Skeletal muscle tissue (tissue), 4 donors: ENCODE measurements around the gene ATP9A. TPM values are rescaled to one million over a fixed set of nuclear protein-coding genes. Genes with fewer than 3 reads are reported as not detected.

Experiments
- H3K27ac ChIP-seq: one replicate; pipeline ENCODE4 v1.7.0; 2013; ENCODE audit warnings: mild to moderate bottlenecking, low read depth, low read length, inconsistent platforms
- H3K27me3 ChIP-seq, 3 donors: one replicate each; pipeline ENCODE4 v1.7.0; 2013; ENCODE audit warnings: low read length in 3 of 3; ENCODE audit not compliant: control insufficient read depth in 3 of 3, insufficient read depth in 3 of 3
- H3K36me3 ChIP-seq, 3 donors: one replicate each; pipeline ENCODE4 v1.7.0; 2013; ENCODE audit warnings: low read length in 3 of 3; ENCODE audit not compliant: control insufficient read depth in 3 of 3, insufficient read depth in 3 of 3
- H3K4me1 ChIP-seq, 3 donors: one replicate each; pipeline ENCODE4 v1.7.0; 2013; ENCODE audit warnings: low read length in 3 of 3, mild to moderate bottlenecking in 3 of 3; ENCODE audit not compliant: control insufficient read depth in 3 of 3, insufficient read depth in 3 of 3
- H3K4me3 ChIP-seq, 3 donors: one replicate each; pipeline ENCODE4 v1.7.0; 2013; ENCODE audit warnings: low read length in 3 of 3
- H3K9ac ChIP-seq, 3 donors: one replicate each; pipeline ENCODE4 v1.7.0; 2013; ENCODE audit warnings: low read length in 3 of 3, mild to moderate bottlenecking in 3 of 3, moderate library complexity in 2 of 3, low read depth in 1 of 3
- H3K9me3 ChIP-seq, 3 donors: one replicate each; pipeline ENCODE4 v1.7.0; 2013; ENCODE audit warnings: low read length in 3 of 3; ENCODE audit not compliant: control insufficient read depth in 3 of 3
- total RNA-seq: library from RNA; depleted of rRNA; stranded (reverse); fragments of >200 nt; gene quantifications from one replicate; pipeline ENCODE4 v1.2.3, GENCODE V29; 2014
- donor health status: Osteomylitis.

The ATP9A gene
- total RNA-seq, 1 donor from 2014 or later, result 56.4 TPM

DNA sequence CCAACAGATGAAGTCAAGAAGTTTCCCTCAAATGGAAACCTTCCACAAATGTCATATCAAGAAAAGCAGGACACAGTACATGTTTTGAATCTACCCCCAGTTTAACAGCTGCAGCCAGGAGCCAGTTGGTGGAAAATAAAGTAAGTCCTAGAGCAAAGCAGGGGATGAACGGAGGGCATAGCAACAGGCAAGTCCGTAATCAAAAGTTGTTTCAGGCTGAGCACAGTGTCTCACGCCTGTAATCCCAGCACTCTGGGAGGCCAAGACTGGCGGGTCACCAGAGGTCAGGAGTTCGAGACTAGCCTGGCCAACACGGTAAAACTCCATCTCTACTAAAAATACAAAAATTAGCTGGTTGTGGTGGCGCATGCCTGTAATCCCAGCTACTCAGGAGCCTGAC is 36.6 kb upstream of the ATP9A start:
- Histone ChIP-seq H3K36me3 (no peaks in the 10 kb centered on the region), H3K9me3 (no peaks in the 10 kb centered on the region), H3K27me3 (peaks cover 29 to 33% (median 31%) of the 10 kb centered on the region in 3 donors), H3K4me3 (no peak overlapping the region), H3K9ac (no peak overlapping the region), H3K4me1 (peaks cover 12 to 14% (median 13%) of the 10 kb centered on the region in 3 donors), H3K27ac (no peak overlapping the region)

DNA sequence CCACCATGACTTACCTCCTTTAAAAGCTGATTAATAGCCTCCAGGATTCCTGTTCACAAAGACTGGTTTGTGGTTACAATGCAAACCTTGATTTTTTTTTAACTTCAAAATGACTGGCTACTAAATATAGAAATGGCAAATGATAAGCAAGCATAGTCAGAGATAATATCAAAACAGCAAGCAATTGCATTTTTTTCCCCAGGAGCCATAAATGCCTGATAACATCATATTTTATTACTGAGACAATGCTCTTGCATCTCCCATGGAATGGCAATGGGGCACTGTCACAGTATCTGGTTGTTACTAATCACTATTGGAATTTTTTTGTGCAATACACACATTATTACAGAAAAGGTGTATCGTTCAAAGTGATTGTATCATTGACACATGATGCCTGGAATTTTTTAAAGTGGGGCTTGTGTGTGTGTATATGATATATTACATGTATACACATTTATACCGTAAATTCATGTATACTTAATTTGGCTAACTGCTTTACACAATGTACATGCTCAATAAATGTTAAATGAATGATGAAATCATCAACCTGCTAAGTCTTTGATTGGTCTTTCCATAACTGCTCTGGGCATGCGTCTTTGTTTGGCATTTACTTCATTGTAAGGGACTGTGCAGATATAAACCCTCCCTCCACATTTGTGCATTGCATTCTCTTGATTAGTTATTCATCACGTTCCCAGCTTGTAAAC is 35.1 kb upstream of the ATP9A start:
- Histone ChIP-seq H3K27me3 (peaks cover 43 to 47% (median 43%) of the 10 kb centered on the region in 3 donors), H3K4me3 (no peak overlapping the region), H3K9ac (no peak overlapping the region), H3K27ac (no peak overlapping the region), H3K4me1 (peaks cover 12 to 16% (median 13%) of the 10 kb centered on the region in 3 donors), H3K9me3 (no peaks in the 10 kb centered on the region), H3K36me3 (no peaks in the 10 kb centered on the region)

DNA sequence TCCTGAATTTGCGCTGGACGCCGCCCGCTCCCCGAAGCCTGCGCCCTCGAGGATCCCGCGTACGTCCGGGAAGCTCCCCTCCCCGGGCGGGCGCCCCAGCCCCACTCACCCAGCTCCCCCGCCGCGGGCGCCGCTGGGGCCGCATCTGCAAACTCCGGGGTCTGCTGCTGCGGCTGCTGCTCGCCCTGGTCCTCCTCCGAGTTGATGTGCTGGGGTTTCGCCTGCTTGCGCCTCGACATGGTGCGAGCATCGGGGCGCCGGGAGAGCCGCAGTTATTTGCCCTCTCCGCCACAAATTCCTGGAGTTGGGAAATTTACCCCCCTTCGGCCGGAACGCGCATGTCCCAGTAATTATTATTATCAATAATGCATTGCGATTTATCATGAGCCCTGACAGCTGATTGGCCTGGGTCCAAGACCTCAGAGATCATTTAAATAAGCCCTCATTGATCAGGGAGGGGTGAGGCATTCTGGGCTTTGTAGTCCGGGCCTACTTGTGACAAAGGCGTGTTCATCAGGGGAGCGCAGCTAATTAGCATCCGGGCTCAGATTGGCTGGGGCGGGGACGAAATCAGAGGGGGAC is 34.1 kb upstream of the ATP9A start, which contains the start of gene SALL4:
Gene SALL4, minus strand, starts transcription at position 352 of the 582 bp plus-strand sequence. Its CDS starts 113 bp downstream, at position 239.
- H3K4me1 ChIP-seq, result peaks cover 12 to 16% (median 13%) of the 10 kb centered on the region in 3 donors
- H3K9ac ChIP-seq, result no peak within 1 kb of the TSS
- peaks cover 45 to 51% (median 47%) of the 10 kb centered on the region in 3 donors for H3K27me3 ChIP-seq
- peak within 1 kb of the TSS in 1 of 3 donors; percentile 46 for H3K4me3 ChIP-seq
- H3K9me3 ChIP-seq, result no peaks in the 10 kb centered on the region
- H3K27ac ChIP-seq, result no peak within 1 kb of the TSS
- H3K36me3 ChIP-seq, result no peaks in the 10 kb centered on the region

DNA sequence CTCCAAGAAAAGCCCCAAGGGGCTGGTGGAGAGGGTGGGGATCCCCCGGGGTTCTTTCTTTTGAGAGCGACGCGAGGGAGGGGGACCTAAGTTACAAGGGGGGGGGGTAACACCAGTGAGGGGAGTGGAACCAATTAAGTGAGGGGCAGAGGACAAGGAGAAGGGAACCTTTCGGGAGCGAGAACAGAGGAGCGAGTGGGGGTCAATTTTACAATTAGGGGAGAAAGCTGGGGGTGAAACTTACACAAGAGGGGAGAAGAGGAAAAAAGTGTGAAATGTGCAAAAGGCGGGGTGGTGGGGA is 33.6 kb upstream of the ATP9A start:
- Histone ChIP-seq H3K9ac (no peak overlapping the region), H3K4me1 (peaks cover 12 to 16% (median 13%) of the 10 kb centered on the region in 3 donors), H3K9me3 (no peaks in the 10 kb centered on the region), H3K36me3 (no peaks in the 10 kb centered on the region), H3K4me3 (no peak overlapping the region), H3K27me3 (peaks cover 45 to 51% (median 47%) of the 10 kb centered on the region in 3 donors), H3K27ac (no peak overlapping the region)

DNA sequence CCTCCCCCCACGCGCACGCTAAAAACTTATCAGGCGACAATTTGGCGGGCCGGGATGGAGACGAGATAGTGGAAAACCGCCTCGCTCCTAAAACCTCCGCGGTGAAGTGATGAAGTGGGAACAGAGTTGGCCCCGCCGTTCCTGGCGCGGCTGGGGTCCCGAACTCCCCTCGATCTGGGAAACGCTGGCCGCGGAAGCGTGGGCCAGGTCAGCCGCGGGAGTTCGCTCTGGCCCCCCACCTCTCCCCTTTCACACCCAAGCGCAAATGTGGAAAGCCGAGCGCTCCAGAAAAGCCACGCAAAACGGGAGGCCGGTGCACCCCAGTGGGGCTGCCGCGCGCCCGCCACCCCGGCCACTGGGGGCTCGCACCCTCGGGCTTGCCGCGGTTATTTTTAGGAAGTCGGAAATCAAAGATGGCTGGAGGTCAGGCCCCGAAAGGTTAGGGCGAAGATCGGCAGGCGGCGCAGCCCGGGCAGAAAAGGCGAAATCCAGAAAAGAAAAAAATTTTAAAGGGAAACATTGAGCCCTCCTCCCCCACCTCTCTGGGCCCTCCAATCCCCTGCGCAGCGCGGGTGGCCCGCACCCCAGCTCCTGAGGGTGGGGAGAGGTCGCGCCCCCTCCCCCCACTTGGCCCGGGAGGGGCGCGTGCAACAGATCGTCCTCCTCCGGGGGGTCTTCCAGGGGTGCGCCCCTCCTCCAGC is 33.1 kb upstream of the ATP9A start:
- peaks cover 12 to 16% (median 13%) of the 10 kb centered on the region in 3 donors for H3K4me1 ChIP-seq
- H3K36me3 ChIP-seq, result no peaks in the 10 kb centered on the region
- H3K27me3 ChIP-seq, result peaks cover 45 to 51% (median 47%) of the 10 kb centered on the region in 3 donors
- no peaks in the 10 kb centered on the region for H3K9me3 ChIP-seq
- H3K9ac ChIP-seq, result no peak overlapping the region
- peak overlapping the region in 2 of 3 donors; percentile 46 to 52 for H3K4me3 ChIP-seq
- no peak overlapping the region for H3K27ac ChIP-seq

DNA sequence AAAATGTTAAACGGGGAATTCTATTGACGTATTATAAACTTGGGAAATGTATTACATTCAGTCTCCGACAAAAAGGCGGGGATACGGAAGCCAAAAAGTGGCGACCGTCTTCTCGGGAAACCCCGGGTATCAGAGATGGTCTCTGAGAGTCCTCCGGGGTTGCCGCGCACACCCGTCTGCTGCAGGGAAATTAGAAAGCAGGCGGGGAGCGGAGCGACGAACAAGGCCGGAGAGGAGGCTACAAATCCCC is 32.6 kb upstream of the ATP9A start:
- Histone ChIP-seq H3K27me3 (peaks cover 45 to 51% (median 47%) of the 10 kb centered on the region in 3 donors), H3K9ac (no peak overlapping the region), H3K36me3 (no peaks in the 10 kb centered on the region), H3K4me3 (peak overlapping the region in 2 of 3 donors; percentile 46 to 52), H3K27ac (no peak overlapping the region), H3K9me3 (no peaks in the 10 kb centered on the region), H3K4me1 (peaks cover 12 to 16% (median 13%) of the 10 kb centered on the region in 3 donors)

DNA sequence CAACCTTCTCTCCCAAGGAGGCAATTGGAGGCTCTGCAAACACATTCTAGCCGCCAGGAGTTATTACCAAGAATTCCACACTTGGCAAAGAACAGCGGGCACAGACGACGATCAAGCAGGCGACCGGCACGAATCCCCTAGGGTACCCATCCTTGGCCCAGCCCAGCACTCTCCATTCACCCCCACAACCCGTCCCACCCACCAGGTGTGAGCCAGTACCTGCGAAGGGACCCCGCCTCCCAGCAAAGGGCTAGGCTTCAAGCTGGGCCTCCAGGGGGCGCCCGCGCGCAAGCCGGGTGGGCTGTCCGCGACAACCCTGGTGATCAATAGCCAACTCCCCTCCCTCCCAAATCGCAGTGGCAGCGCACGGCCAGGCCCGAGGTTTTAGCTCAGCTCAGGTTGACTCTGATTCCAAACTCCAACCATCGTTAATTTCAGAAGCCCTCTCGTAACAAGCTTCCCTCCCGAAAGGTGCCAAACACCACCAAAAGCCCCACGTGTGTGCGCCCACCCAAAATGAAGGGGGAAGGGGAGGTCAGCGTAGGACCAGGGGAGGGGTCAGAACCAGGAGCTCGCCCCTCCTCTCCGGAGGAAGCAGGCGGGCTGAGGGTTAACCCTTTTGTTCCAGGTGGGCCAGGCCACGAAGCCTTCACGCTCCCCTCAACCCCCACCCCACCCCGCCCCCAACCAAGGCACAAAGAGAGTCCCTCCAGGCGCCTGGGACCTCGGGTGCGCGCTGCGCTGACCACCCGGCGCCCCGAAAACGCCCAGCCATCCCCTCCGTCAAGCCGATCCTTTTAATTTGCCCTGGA is 32.1 kb upstream of the ATP9A start:
- Histone ChIP-seq H3K4me1 (peaks cover 12 to 16% (median 13%) of the 10 kb centered on the region in 3 donors), H3K36me3 (no peaks in the 10 kb centered on the region), H3K9ac (peak overlapping the region in 2 of 3 donors; percentile 8 to 23), H3K9me3 (no peaks in the 10 kb centered on the region), H3K27me3 (peaks cover 45 to 51% (median 47%) of the 10 kb centered on the region in 3 donors), H3K4me3 (peak overlapping the region; percentile 38 to 58 (median 48)), H3K27ac (no peak overlapping the region)

DNA sequence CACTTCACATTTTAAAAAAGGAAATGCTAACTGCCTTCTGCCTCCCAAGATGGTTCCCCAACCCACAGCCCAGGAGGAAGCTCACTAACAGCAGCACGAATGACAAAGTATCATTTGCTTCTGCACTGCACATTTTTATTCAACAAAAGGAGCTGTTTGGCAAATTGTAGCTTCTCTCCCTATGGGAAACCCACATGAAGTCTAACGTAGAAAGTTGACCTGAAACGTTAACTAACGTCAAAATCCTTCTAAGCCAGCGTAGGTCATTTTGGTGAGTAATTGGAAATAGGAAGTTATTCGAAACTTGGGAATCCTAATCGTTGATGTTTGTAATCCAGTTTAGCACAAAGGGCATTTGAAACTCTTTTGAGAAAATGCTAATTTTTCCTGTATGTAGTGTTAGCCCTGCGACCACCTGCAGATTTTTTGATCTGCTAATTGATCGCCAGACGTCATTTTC is 31.2 kb upstream of the ATP9A start:
- H3K4me1 ChIP-seq, result peaks cover 12 to 16% (median 13%) of the 10 kb centered on the region in 3 donors
- H3K27me3 ChIP-seq, result peaks cover 45 to 55% (median 52%) of the 10 kb centered on the region in 3 donors
- no peak overlapping the region for H3K9ac ChIP-seq
- no peaks in the 10 kb centered on the region for H3K36me3 ChIP-seq
- no peak overlapping the region for H3K4me3 ChIP-seq
- no peaks in the 10 kb centered on the region for H3K9me3 ChIP-seq
- no peak overlapping the region for H3K27ac ChIP-seq

DNA sequence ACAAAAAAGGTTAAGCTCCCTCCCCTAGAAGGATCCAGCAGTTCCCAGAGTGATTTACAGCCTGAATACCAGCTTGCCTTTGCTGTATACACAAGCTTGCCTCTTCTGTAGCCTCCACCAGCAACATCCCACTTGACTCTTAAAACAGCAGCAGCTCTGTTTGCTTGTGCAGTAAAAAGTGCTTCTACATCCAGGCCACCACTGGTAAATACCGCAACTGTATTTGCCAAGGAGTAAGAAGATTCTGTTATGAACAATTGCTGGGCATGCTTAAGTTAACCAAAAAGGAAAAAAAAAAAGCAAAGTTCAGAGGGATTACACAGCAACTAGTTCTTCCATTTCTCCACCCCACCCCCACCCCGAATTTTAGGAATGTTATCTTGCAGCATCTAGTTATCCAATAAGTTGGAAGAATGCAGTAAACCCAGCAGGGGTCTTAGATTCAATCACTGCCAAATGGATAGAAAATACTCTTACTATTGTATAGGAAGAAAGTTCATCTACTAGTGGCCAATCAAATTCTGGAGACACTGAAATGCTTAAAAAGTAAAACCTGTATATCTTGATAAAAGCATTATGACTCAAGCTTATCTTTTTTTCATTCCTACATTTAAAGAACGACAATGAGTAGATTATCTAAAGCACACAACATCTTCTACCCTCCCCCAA is 29.3 kb upstream of the ATP9A start:
- peaks cover 12 to 16% (median 13%) of the 10 kb centered on the region in 3 donors for H3K4me1 ChIP-seq
- H3K27me3 ChIP-seq, result peaks cover 42 to 57% (median 45%) of the 10 kb centered on the region in 3 donors
- no peaks in the 10 kb centered on the region for H3K36me3 ChIP-seq

More for the DNA sequence above, 29.3 kb upstream of the ATP9A start:
- H3K9ac ChIP-seq, result no peak overlapping the region
- no peak overlapping the region for H3K4me3 ChIP-seq
- H3K9me3 ChIP-seq, result no peaks in the 10 kb centered on the region
- H3K27ac ChIP-seq, result no peak overlapping the region
